GM12801 (cell line): ENCODE results near the gene SCRN2.
A peak's percentile ranks its signal among the peaks of the same experiment; 100 is the strongest.

Experiments used
- TF ChIP-seq, protein P1 (sequence below): IDR thresholded peaks from one replicate; pipeline ENCODE4 v1.5.1; 2011; ENCODE audit warnings: control low read depth; ENCODE audit not compliant: insufficient read length; ENCODE audit errors: extremely low read depth

SCRN2 gene

DNA sequence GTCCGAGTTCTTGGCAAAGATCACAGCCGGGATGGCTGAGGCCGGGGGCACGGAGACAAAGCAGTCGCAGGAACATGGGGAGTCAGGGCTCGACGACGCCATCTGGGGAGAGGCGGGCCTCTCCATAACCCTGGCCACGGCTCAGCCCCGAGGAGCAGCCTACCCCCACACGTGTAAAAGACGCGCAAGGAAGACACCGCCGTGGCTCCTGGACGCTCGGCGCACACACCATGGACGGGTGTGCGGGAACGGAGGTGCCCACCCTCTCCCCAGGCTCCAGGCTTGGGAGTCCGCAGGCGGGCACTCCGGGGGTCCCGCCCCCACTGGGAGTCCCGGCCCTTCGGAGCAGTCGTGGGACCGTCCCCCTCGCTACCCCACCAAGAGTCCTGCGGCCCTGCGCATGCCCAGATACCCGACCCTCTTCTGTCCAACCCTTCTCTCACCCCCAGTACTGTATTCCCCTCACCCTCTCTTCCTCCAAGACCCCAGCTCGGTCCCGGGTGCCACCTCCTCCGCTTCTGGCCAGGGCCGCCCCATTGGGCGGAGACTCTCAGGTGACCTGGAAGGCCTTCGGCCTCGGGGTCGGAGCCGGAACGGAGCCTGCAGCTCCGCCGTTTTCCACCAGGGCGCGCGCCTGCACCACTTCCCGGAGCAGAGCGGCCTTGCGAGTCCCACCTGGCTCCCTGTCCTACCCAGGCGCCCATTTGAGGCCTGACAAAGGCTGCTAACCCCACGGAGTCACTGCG is at the start of gene SCRN2:
SCRN2 (minus strand) TSS at position 532 of the 746 bp plus-strand sequence; CDS start at position 102, 430 bp downstream.
- TF ChIP-seq, protein P1, sequence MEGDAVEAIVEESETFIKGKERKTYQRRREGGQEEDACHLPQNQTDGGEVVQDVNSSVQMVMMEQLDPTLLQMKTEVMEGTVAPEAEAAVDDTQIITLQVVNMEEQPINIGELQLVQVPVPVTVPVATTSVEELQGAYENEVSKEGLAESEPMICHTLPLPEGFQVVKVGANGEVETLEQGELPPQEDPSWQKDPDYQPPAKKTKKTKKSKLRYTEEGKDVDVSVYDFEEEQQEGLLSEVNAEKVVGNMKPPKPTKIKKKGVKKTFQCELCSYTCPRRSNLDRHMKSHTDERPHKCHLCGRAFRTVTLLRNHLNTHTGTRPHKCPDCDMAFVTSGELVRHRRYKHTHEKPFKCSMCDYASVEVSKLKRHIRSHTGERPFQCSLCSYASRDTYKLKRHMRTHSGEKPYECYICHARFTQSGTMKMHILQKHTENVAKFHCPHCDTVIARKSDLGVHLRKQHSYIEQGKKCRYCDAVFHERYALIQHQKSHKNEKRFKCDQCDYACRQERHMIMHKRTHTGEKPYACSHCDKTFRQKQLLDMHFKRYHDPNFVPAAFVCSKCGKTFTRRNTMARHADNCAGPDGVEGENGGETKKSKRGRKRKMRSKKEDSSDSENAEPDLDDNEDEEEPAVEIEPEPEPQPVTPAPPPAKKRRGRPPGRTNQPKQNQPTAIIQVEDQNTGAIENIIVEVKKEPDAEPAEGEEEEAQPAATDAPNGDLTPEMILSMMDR: no peak

DNA sequence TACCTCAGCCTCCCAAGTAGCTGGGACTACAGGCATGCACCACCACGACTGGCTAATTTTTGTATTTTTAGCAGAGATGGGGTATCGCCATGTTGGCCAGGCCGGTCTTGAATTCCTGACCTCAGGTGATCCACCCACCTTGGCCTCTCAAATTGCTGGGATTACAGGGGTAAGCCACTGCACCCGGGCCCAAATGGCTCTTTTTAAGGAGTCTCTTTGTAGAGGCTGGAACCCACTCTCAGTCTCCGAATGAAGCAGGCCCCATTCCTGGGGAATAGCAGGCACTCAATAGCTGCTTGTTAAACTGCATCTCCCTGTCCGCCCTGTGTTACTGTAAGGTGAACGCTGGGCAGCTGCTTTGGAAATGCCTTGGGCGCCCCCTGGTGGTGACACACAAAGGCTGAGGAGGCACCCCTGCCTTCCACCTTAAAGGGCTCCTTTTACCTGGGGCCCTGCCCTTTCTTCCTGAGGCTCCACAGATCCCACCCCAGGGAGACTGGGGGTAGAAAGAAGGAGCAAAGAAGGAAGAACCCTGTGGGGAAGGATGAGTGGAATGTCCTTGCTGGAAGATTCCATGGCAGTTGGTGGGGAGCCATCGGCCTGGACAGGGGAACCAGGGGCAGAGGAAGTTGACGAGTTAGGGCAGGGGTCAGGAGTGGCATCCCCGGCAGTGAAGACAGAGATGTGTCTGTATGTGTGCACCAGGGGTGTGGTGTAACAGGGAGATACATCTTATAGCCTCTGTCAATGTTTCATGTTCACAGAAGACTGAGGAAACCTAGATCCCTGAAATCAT is 48.9 kb upstream of the SCRN2 start:
- TF ChIP-seq, protein P1: peak; percentile 28

DNA sequence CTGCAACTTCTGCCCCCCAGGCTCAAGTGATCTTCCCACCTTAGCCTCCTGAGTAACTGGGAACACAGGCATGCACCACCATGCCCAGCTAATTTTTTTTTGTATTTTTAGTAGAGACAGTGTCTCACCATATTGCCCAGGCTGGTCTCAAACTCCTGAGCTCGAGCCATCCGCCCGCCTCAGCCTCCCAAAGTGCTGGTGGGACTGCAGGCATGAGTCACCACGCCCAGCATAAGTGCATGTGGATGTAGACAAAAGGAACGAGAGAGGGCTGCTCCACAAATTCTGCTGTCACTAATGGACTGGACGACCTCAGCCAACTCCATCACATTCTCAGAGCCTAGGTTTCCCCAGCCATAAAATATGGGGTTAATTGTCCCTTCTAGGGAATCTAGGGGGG is 47.2 kb upstream of the SCRN2 start:
- TF ChIP-seq, protein P1: no peak

DNA sequence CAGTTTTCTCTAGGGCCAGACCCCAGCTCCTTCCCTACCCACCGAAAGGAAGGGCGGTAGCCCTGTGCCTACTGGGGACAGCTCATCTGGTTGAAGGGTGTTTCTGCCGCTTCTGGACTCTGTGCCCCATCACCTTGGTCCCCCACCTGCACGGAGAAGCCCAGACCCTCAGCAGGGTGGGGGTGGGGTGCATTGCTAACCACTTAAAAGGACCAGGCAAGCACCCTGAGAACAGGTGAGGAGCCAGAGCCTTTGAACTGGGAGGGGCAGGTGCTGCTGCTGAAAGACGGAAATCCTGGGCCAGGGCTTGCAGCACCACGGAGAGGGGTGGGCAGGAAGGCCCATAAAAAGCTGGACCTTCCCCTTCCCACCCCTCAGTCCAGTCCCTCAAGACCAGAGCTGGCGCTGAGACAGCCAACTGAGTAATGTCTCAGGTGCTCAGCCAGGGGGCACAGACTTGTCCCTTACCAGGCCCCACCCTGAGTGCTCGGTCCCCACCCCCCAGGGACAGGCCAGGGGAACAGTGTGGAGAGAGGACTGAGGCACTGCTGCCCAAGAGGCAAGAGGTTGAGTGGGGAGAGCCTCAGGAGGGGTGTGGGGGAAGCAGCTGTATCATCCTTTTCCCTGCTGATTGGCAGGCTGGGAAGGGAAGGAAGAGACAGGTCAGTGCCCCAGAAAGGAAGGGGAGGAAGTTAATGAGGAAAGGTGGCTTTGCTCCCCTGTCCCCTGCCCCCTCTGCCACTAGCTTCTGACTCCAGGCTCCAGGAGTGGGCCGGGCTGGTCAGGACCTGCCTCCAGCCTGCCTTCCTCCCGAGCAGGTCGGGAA is 44.0 kb upstream of the SCRN2 start:
- TF ChIP-seq, protein P1: no peak

DNA sequence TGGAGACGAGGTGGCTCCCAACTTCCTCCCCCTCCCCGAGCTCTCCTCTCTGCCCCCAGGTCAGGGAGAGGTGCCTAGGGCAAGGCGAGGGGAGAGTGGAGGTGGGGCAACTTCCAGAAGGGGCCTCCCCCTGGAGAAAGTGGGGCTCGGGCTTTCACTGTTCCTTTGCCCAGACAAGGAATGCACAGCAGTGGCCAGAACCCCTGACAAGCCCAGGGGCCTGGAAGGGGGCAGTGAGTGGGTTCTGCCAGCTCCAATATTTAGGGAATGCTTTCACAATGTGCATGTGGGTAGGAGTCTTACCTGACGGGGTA is 43.3 kb upstream of the SCRN2 start:
- TF ChIP-seq, protein P1: no peak

DNA sequence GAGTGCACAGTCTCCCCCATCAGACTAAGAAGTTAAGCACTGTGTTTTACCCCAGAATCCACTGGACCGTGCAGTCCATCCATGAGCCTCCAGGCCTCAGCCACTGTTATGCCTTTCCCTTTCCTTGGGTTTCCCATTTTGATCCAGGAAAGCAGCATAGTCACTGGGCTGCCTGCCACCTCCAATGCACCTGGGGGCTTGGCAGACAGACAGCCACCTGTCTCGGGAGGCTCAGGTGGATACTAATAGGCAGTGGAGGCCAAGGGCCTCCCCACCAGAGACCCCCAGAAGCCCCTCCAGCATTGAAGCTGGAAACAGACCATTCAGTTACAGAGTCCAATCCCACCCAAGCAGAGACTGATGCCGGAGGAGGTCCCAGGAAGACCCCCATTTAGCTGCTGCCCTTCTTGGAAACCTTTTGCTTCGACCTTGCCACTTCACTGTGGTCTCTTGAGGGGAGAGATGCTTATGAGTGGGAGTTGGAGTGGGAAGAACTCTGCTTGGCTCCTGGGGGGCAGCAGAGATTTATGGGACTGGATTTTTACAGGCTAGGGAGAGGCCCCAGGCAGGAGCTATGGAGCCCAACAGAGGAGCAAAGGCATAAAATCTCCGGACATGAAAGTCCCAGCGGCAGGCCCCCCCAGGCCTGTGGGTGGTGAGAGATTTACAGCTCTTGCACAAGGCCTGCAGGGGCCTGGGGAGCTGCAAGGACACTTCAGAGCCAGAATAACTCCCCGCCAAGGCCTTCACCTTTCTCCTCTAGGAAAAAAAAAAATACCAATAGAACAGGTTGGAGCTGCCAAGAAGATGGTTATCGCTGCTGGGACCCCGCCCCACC is 42.7 kb upstream of the SCRN2 start:
- TF ChIP-seq, protein P1: no peak
